Karpas-422 (cell line): ENCODE measurements around the gene PLD4. TPM values are rescaled to one million over a fixed set of nuclear protein-coding genes. Genes with fewer than 3 reads are reported as not detected.
A peak's percentile ranks its signal among the peaks of the same experiment; 100 is the strongest.

ENCODE experiments used
- DNase-seq: peaks from one replicate; pipeline ENCODE4 v3.0.0-alpha.2; 2015
- H2AFZ ChIP-seq: fragments of 200-600 bp; sonication (generic); 2 replicates; pipeline ENCODE4 v1.6.1; 2014; ENCODE audit warnings: antibody characterized with exemption, low read length, mixed read lengths
- H3K27ac ChIP-seq: fragments of 200-600 bp; sonication (generic); 2 replicates; pipeline ENCODE4 v1.5.1; 2014; ENCODE audit warnings: mild to moderate bottlenecking, low read length, moderate library complexity
- H3K27me3 ChIP-seq: fragments of 200-600 bp; sonication (generic); 2 replicates; pipeline ENCODE4 v1.6.1; 2014; ENCODE audit warnings: low read length, mixed read lengths
- H3K36me3 ChIP-seq: fragments of 200-600 bp; sonication (generic); 2 replicates; pipeline ENCODE4 v1.6.1; 2014; ENCODE audit warnings: low read length, mixed read lengths; ENCODE audit not compliant: insufficient read depth
- H3K4me1 ChIP-seq: fragments of 200-600 bp; sonication (generic); 2 replicates; pipeline ENCODE4 v1.6.1; 2014; ENCODE audit warnings: mild to moderate bottlenecking, low read length, mixed read lengths
- H3K4me2 ChIP-seq: fragments of 200-600 bp; sonication (generic); 2 replicates; pipeline ENCODE4 v1.6.1; 2014; ENCODE audit warnings: low read length, low read depth, mild to moderate bottlenecking; ENCODE audit not compliant: poor library complexity, severe bottlenecking
- H3K4me3 ChIP-seq: fragments of 200-600 bp; sonication (generic); 2 replicates; pipeline ENCODE4 v1.5.1; 2014; ENCODE audit warnings: mild to moderate bottlenecking, antibody characterized with exemption, low read length, mixed read lengths
- H3K79me2 ChIP-seq: fragments of 200-600 bp; sonication (generic); 2 replicates; pipeline ENCODE4 v1.6.1; 2014; ENCODE audit warnings: mild to moderate bottlenecking, low read length, mixed read lengths
- H3K9ac ChIP-seq: fragments of 200-600 bp; sonication (generic); 2 replicates; pipeline ENCODE4 v1.6.0; 2014; ENCODE audit warnings: low read length
- H3K9me2 ChIP-seq: fragments of 200-600 bp; sonication (generic), shearing (Covaris generic); replicated peaks from 2 replicates; pipeline ENCODE4 v1.6.0; 2014; ENCODE audit warnings: mild to moderate bottlenecking, low read length, moderate library complexity; ENCODE audit not compliant: insufficient read depth
- H3K9me3 ChIP-seq: fragments of 300-700, 200-600 bp; sonication (generic); 2 replicates; pipeline ENCODE4 v1.6.1; 2014; ENCODE audit warnings: low read length, mixed read lengths
- H4K20me1 ChIP-seq: fragments of 200-600 bp; sonication (generic); 2 replicates; pipeline ENCODE4 v1.6.1; 2014; ENCODE audit warnings: mild to moderate bottlenecking, antibody characterized with exemption, low read length, low read depth; ENCODE audit not compliant: insufficient read depth
- total RNA-seq: library from RNA; depleted of rRNA; stranded (reverse); fragments of >200 nt; shearing (Covaris generic); gene quantifications from 2 replicates; pipeline ENCODE4 v1.2.3, GENCODE V29; 2014; ENCODE audit warnings: low replicate concordance

Gene PLD4
- total RNA-seq, 1 experiment from 2014 or later, result 146 TPM

DNA sequence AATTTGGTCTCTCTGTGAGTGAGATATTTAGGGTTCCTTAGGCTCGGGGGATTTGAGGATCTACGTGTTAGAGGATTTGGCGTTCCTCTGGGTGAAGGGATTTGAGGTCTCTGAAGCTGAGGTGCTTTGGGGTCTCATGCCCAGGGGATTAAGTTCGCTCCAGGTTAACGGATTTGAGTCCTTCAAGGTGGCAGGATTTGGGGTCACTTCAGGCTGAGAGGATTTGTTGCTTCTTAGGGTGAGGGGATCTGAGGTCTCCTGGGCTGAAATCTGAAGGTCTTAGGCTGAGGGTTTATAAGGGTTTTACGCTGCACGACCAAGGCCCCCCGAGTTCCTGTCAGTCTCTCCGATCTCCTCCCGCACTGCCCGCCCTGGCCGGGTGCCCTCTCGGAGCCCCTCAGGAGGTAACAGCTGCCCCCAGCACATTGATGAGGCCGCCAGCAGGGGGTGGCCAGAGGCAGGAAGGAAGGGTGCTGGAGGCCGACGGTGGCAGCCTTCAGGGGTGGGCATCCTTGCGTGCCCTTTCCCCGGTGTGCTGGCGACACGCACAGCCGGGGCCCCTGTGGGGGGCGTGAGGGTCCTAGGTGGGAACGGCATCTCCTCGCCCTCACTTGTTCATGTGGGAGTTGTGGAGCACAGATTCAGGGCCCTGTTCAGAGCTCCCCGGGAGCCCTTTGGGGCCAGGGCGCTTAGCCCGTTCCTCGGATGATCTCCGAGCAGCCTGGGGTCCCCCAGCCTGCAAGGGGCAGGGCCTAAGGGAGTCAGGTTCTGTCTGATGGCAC, 45.3 kb upstream of the PLD4 start:
- H3K27ac ChIP-seq, result no peak overlapping the region
- H3K9me3 ChIP-seq, result no peaks in the 10 kb centered on the region; the same call in 1 of the 2 replicates
- H3K36me3 ChIP-seq, result no peaks in the 10 kb centered on the region
- H3K79me2 ChIP-seq, result no peaks in the 10 kb centered on the region
- peaks cover 11% of the 10 kb centered on the region; the same call in 1 of the 2 replicates for H3K4me1 ChIP-seq
- no peak for DNase-seq
- no peaks in the 10 kb centered on the region for H3K9me2 ChIP-seq
- no peak overlapping the region for H3K4me2 ChIP-seq
- peaks cover 31% of the 10 kb centered on the region; the same call in 1 of the 2 replicates for H4K20me1 ChIP-seq
- no peaks in the 10 kb centered on the region for H3K27me3 ChIP-seq
- H2AFZ ChIP-seq, result no peak overlapping the region
- H3K4me3 ChIP-seq, result no peak overlapping the region
- H3K9ac ChIP-seq, result no peak overlapping the region

DNA sequence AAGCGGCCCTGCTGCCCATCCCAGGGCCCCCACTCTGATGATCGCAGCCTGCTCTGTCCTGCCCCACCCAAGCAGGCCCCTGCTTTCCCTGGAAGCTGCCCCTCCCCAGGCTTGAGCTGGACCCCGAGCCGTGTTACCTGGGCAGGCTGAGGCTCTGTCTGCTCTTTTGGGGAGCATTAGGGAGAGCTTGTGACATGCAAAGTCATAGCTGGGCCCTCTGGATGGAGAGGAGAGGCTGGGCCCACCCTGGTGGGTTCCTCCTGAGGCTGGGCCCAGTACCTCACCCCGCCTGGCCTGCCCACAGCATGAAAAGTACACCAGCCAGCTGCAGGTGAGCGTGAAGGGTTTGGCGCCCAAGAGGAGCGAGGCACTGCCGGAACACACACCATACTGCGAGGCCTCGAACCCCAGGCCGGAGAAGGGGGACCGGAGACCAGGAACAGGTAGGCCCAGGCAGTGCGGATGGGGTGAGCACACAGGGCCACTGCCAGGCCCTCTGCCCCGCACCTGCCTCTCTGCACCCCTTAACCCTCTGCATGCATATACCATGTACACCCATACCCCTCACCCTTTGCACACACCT, 44.6 kb upstream of the PLD4 start:
- Histone ChIP-seq H3K36me3 (no peaks in the 10 kb centered on the region), H3K9ac (no peak overlapping the region), H3K9me2 (no peaks in the 10 kb centered on the region), H3K4me3 (no peak overlapping the region), H2AFZ (no peak overlapping the region), H3K4me1 (peaks cover 11% of the 10 kb centered on the region; the same call in 1 of the 2 replicates), H3K4me2 (no peak overlapping the region), H3K27me3 (no peaks in the 10 kb centered on the region), H4K20me1 (peaks cover 27% of the 10 kb centered on the region; the same call in 1 of the 2 replicates), H3K9me3 (no peaks in the 10 kb centered on the region; the same call in 1 of the 2 replicates), H3K27ac (no peak overlapping the region), H3K79me2 (no peaks in the 10 kb centered on the region)
- DNase-seq, result no peak

DNA sequence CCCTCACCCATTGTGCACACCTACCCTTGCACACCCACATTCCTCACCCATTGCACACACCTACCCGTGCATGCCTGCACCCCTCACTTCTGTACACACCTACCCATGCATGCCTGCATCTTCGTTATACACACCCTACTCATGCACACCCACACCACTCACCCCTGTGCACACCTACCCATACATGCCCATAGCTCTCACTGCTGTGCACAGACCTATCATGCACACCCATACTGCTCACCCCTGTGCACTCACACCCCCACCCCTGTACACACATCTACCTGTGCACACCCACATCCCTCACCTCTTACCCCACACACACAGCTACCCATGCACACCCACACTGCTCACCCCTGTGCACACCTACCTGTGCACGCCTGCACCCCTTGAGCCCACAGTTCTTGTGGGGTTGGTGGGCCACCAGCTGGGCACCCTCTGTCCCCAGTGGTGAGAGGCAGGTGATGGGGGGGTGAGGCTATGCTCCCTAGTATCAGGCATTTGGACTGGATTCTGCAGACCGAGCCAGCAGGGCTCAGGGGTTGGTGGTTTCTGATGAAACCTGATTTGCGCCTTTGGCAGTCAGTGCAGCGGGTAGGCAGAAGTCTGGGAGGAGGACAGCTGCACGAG, 44.0 kb upstream of the PLD4 start:
- Histone ChIP-seq H3K79me2 (no peaks in the 10 kb centered on the region), H3K27ac (no peak overlapping the region), H3K4me3 (no peak overlapping the region), H3K27me3 (no peaks in the 10 kb centered on the region), H4K20me1 (peaks cover 27% of the 10 kb centered on the region; the same call in 1 of the 2 replicates), H2AFZ (no peak overlapping the region), H3K36me3 (no peaks in the 10 kb centered on the region), H3K9me3 (no peaks in the 10 kb centered on the region; the same call in 1 of the 2 replicates), H3K9me2 (no peaks in the 10 kb centered on the region), H3K4me1 (peaks cover 11% of the 10 kb centered on the region; the same call in 1 of the 2 replicates), H3K9ac (no peak overlapping the region), H3K4me2 (no peak overlapping the region)
- DNase-seq, result no peak

DNA sequence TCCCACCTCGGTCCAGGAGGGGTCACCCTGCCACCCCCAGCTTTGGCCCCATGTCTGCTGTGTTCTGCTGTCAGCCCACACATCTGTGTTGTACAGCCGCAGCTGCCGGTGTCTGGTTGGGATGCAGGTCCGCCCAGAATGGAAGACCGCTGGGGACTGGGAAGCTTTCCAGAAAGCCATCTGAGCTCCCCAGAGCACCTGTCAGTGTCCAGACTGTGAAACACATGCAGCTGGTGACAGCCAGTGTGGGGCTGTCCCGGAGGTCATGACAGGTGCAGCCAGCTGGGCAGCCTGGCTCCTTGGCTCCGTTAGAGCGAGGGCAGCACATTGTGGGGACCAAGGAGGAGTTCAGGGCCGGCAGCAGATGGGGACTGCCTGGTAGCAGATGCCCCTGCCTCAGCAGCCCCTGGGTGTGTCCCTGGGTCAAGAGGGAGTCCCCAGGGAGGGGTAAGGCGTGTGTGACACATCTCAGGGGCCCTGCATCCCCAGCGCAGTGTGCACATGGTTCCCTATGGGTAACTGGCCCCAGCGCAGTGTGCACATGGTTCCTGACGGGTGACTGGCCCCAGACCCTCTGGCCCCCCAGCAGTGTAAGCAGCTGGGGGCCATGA, 43.2 kb upstream of the PLD4 start:
- no peak overlapping the region for H3K4me3 ChIP-seq
- H3K9me3 ChIP-seq, result no peaks in the 10 kb centered on the region
- H3K79me2 ChIP-seq, result no peaks in the 10 kb centered on the region
- no peaks in the 10 kb centered on the region for H3K27me3 ChIP-seq
- H2AFZ ChIP-seq, result no peak overlapping the region
- H3K4me2 ChIP-seq, result no peak overlapping the region
- H3K36me3 ChIP-seq, result no peaks in the 10 kb centered on the region
- peaks cover 11% of the 10 kb centered on the region; the same call in 1 of the 2 replicates for H3K4me1 ChIP-seq
- DNase-seq, result no peak
- H3K9me2 ChIP-seq, result no peaks in the 10 kb centered on the region
- peaks cover 23% of the 10 kb centered on the region; the same call in 1 of the 2 replicates for H4K20me1 ChIP-seq
- no peak overlapping the region for H3K27ac ChIP-seq
- H3K9ac ChIP-seq, result no peak overlapping the region

- no peaks in the 10 kb centered on the region for H3K36me3 ChIP-seq
- H3K79me2 ChIP-seq, result no peaks in the 10 kb centered on the region
- H3K27ac ChIP-seq, result no peak overlapping the region
- peak; percentile 83 for DNase-seq
- no peak overlapping the region for H2AFZ ChIP-seq
- H4K20me1 ChIP-seq, result peaks cover 14% of the 10 kb centered on the region; the same call in 1 of the 2 replicates
- H3K4me1 ChIP-seq, result peaks cover 11% of the 10 kb centered on the region; the same call in 1 of the 2 replicates
- no peak overlapping the region for H3K4me2 ChIP-seq
- H3K9me3 ChIP-seq, result no peaks in the 10 kb centered on the region
- no peaks in the 10 kb centered on the region for H3K9me2 ChIP-seq
- no peak overlapping the region for H3K4me3 ChIP-seq
- H3K27me3 ChIP-seq, result no peaks in the 10 kb centered on the region
- H3K9ac ChIP-seq, result no peak overlapping the region
Observed at GRCh38 chr14:104882325-104882973, 42.2 kb upstream of the PLD4 start.

- no peak overlapping the region for H2AFZ ChIP-seq
- no peaks in the 10 kb centered on the region for H3K79me2 ChIP-seq
- H3K4me2 ChIP-seq, result no peak overlapping the region
- H3K4me1 ChIP-seq, result peaks cover 11% of the 10 kb centered on the region; the same call in 1 of the 2 replicates
- no peak overlapping the region for H3K27ac ChIP-seq
- no peaks in the 10 kb centered on the region for H3K36me3 ChIP-seq
- no peaks in the 10 kb centered on the region for H3K27me3 ChIP-seq
- no peak overlapping the region for H3K9ac ChIP-seq
- DNase-seq, result no peak
- no peak overlapping the region for H3K4me3 ChIP-seq
- no peaks in the 10 kb centered on the region for H3K9me3 ChIP-seq
- H3K9me2 ChIP-seq, result no peaks in the 10 kb centered on the region
- H4K20me1 ChIP-seq, result peaks cover 14% of the 10 kb centered on the region; the same call in 1 of the 2 replicates
Observed at GRCh38 chr14:104882991-104883660, 41.6 kb upstream of the PLD4 start.

DNA sequence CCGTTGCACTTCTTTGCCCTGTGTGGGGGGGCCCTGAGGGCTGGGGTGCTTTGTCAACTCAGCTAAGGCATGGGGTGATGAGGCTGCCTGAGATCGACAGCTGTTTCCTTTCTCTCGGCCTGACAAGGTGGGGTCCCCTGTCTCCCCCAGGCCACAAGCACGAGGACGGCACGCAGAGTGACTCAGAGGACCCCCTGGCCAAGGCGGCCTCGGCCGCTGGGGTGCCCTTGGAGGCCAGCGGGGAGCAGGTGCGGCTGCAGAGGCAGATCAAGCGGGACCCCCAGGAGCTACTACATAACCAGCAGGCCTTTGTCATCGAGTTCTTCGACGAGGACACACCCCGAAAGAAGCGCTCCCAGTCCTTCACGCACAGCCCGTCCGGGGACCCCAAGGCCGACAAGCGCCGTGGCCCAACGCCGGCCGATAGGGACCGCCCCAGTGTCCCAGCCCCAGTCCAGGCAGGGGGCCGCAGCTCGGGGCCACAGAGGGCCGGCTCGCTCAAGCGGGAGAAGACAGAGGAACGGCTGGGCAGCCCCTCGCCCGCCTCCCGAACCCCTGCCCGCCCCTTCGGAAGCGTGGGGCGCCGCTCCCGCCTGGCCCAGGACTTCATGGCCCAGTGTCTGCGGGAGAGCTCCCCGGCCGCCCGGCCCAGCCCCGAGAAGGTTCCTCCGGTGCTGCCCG, 40.9 kb upstream of the PLD4 start:
- no peak for DNase-seq
- Histone ChIP-seq H4K20me1 (peaks cover 14% of the 10 kb centered on the region; the same call in 1 of the 2 replicates), H3K27me3 (no peaks in the 10 kb centered on the region), H3K27ac (no peak overlapping the region), H3K9me2 (no peaks in the 10 kb centered on the region), H3K36me3 (no peaks in the 10 kb centered on the region), H3K4me3 (no peak overlapping the region), H3K4me2 (no peak overlapping the region), H3K9ac (no peak overlapping the region), H3K4me1 (peaks cover 11% of the 10 kb centered on the region; the same call in 1 of the 2 replicates), H3K9me3 (no peaks in the 10 kb centered on the region), H3K79me2 (no peaks in the 10 kb centered on the region), H2AFZ (no peak overlapping the region)
